HCT116 (cell line): ENCODE results near the gene SLX9. TPM values are rescaled to one million over a fixed set of nuclear protein-coding genes. Genes with fewer than 3 reads are reported as not detected.

Source experiments
- ATAC-seq: fragments of 200-7000 bp; cut with Tn5 transposase; 2 replicates; pipeline ENCODE4 v1.9.1; 2020; ENCODE audit warnings: mild to moderate bottlenecking, moderate library complexity
- BruUV-seq: library from RNA; stranded (reverse); fragments of 400-500 nt; replicated peaks from 2 replicates; lab custom pipeline; 2021; lab: Mats Ljungman, UMichigan
- CTCF ChIA-PET: fragments of 300-600 bp; sonication (Branson Sonifier 250); formaldehyde crosslinking; loops from one replicate; lab custom pipeline; 2021; ENCODE audit warnings: antibody characterized with exemption; lab: Charles Lee
- POLR2A ChIA-PET: fragments of 300-600, 350-600 bp; sonication (Branson Sonifier 250); formaldehyde crosslinking; loops from one replicate; lab custom pipeline; 2021; ENCODE audit warnings: antibody characterized with exemption; lab: Charles Lee
- RAD21 ChIA-PET, 2 experiments: fragments of 300-600 bp; sonication (Branson Sonifier 250); formaldehyde crosslinking; loops; one replicate each; lab custom pipeline; 2023; ENCODE audit warnings: low total read pairs in 2 of 2; ENCODE audit not compliant: uncharacterized antibody in 2 of 2, unreplicated experiment in 2 of 2, low non-redundant PET in 1 of 2; lab: Charles Lee
- DNase-seq: peaks from one replicate; pipeline ENCODE4 v3.0.0-alpha.2; 2010; ENCODE audit warnings: low read depth, low spot score
- H2AFZ ChIP-seq: fragments of 200-600 bp; shearing (Covaris generic), sonication (generic); 2 replicates; pipeline ENCODE4 v1.6.1; 2017; ENCODE audit warnings: low read depth, mixed run types, mixed read lengths, antibody characterized with exemption, low read length; ENCODE audit not compliant: poor library complexity, severe bottlenecking
- H3K27ac ChIP-seq: 2 replicates; pipeline ENCODE4 v1.5.1; 2012; ENCODE audit warnings: low read depth, low read length
- H3K27me3 ChIP-seq: fragments of 200-600 bp; sonication (generic); 2 replicates; pipeline ENCODE4 v1.6.1; 2016; ENCODE audit warnings: mixed run types, low read length, mixed read lengths; ENCODE audit not compliant: insufficient read depth
- H3K36me3 ChIP-seq, 2 experiments: fragments of 200-500 bp in 1 of 2; fragments of 200-600 bp in 1 of 2; sonication (Bioruptor generic) in 1 of 2; sonication (generic) in 1 of 2; 2 replicates each; pipeline versions ENCODE4 v1.5.1 to v1.6.1; 2014 to 2016; ENCODE audit warnings: low read length in 2 of 2, inconsistent platforms in 1 of 2, mixed read lengths in 1 of 2, mixed run types in 1 of 2; ENCODE audit not compliant: insufficient read depth in 2 of 2, control insufficient read depth in 1 of 2
- H3K4me1 ChIP-seq, 2 experiments: fragments of 200-600 bp in 1 of 2; sonication (generic) in 1 of 2; 2 replicates each; pipeline versions ENCODE4 v1.5.1 to v1.6.1; 2012 to 2017; ENCODE audit warnings: low read length in 2 of 2, inconsistent platforms in 1 of 2, mild to moderate bottlenecking in 1 of 2, mixed read lengths in 1 of 2, mixed run types in 1 of 2, moderate library complexity in 1 of 2; ENCODE audit not compliant: insufficient read depth in 2 of 2, control insufficient read depth in 1 of 2
- H3K4me2 ChIP-seq: fragments of 200-600 bp; sonication (generic); 2 replicates; pipeline ENCODE4 v1.6.1; 2017; ENCODE audit warnings: mixed run types, low read length, mixed read lengths
- H3K4me3 ChIP-seq, 2 experiments: fragments of 200-600 bp in 1 of 2; sonication (generic) in 1 of 2; replicated peaks in 1 of 2; 2 replicates each; pipeline ENCODE4 v1.5.1; 2011 to 2016; ENCODE audit warnings: low read length in 2 of 2, control low read depth in 1 of 2, low read depth in 1 of 2, mild to moderate bottlenecking in 1 of 2, mixed read lengths in 1 of 2, mixed run types in 1 of 2
- H3K79me2 ChIP-seq: fragments of 200-600 bp; sonication (generic); 2 replicates; pipeline ENCODE4 v1.6.1; 2017; ENCODE audit warnings: mild to moderate bottlenecking, mixed run types, low read length, moderate library complexity, mixed read lengths; ENCODE audit not compliant: insufficient read depth
- H3K9ac ChIP-seq: fragments of 200-600 bp; sonication (generic); 2 replicates; pipeline ENCODE4 v1.6.1; 2016; ENCODE audit warnings: low read length, mixed read lengths
- H3K9me2 ChIP-seq: fragments of 200-600 bp; sonication (generic), shearing (Covaris generic); 2 replicates; pipeline ENCODE4 v1.6.1; 2017; ENCODE audit warnings: mixed run types, mild to moderate bottlenecking, moderate library complexity; ENCODE audit not compliant: insufficient read depth
- H3K9me3 ChIP-seq, 2 experiments: fragments of 200-500 bp in 1 of 2; fragments of 200-600 bp in 1 of 2; sonication (Bioruptor generic) in 1 of 2; sonication (generic) in 1 of 2; 2 replicates each; pipeline ENCODE4 v1.6.1; 2014 to 2017; ENCODE audit warnings: low read length in 2 of 2, mixed read lengths in 2 of 2, inconsistent platforms in 1 of 2, low read depth in 1 of 2, mild to moderate bottlenecking in 1 of 2, mixed run types in 1 of 2, moderate library complexity in 1 of 2; ENCODE audit not compliant: control insufficient read depth in 1 of 2, insufficient read depth in 1 of 2
- H4K20me1 ChIP-seq: fragments of 200-600 bp; sonication (generic), shearing (Covaris generic); 2 replicates; pipeline ENCODE4 v1.6.1; 2017; ENCODE audit warnings: mixed run types, mild to moderate bottlenecking, moderate library complexity; ENCODE audit not compliant: insufficient read depth
- CEBPB ChIP-seq: IDR thresholded peaks from 2 replicates; pipeline ENCODE4 v1.6.1; 2012; ENCODE audit warnings: low read depth
- EZH2 ChIP-seq: fragments of 200-600 bp; sonication (generic); IDR thresholded peaks from 2 replicates; pipeline ENCODE4 v1.6.1; 2017; ENCODE audit warnings: antibody characterized with exemption, mixed run types
- FOSL1 ChIP-seq: IDR thresholded peaks from 2 replicates; pipeline ENCODE4 v1.6.1; 2012; ENCODE audit warnings: low read depth
- JUND ChIP-seq: IDR thresholded peaks from 2 replicates; pipeline ENCODE4 v1.6.1; 2012
- POLR2A ChIP-seq: IDR thresholded peaks from 2 replicates; pipeline ENCODE4 v1.7.0; 2011; ENCODE audit warnings: borderline replicate concordance; ENCODE audit not compliant: insufficient read depth, insufficient read length; ENCODE audit errors: extremely low read depth
- POLR2AphosphoS5 ChIP-seq: IDR thresholded peaks from 2 replicates; pipeline ENCODE4 v1.6.1; 2011; ENCODE audit warnings: mild to moderate bottlenecking, low read depth, low read length, moderate library complexity
- REST ChIP-seq: IDR thresholded peaks from 2 replicates; pipeline ENCODE4 v1.6.1; 2012; ENCODE audit warnings: low read depth
- SIN3A ChIP-seq: IDR thresholded peaks from 2 replicates; pipeline ENCODE4 v1.6.1; 2012; ENCODE audit warnings: low read depth
- SP1 ChIP-seq: IDR thresholded peaks from 2 replicates; pipeline ENCODE4 v1.6.1; 2012; ENCODE audit warnings: low read depth
- SRF ChIP-seq: IDR thresholded peaks from 2 replicates; pipeline ENCODE4 v1.6.1; 2012; ENCODE audit warnings: low read depth
- TCF7L2 ChIP-seq: IDR thresholded peaks from 2 replicates; pipeline ENCODE4 v1.7.0; 2011; ENCODE audit warnings: borderline replicate concordance, inconsistent platforms; ENCODE audit not compliant: insufficient read depth, insufficient read length; ENCODE audit errors: extremely low read depth
- YY1 ChIP-seq: IDR thresholded peaks from 2 replicates; pipeline ENCODE4 v1.6.1; 2011; ENCODE audit warnings: low read length, low read depth, moderate library complexity, mild to moderate bottlenecking; ENCODE audit not compliant: insufficient replicate concordance; ENCODE audit errors: extremely low read depth
- ZFX ChIP-seq: fragments of 450-650 bp; IDR thresholded peaks from 2 replicates; pipeline ENCODE4 v1.6.1; 2017
- intact Hi-C: fragments of 100-400 bp; cut with micrococcal nuclease; formaldehyde crosslinking; loops from 2 replicates; pipeline ENCODE4 v1.10.0; 2022
- total RNA-seq: library from RNA; stranded (reverse); gene quantifications from one replicate; pipeline ENCODE4 v1.2.1, GENCODE V29; 2021; ENCODE audit not compliant: unreplicated experiment
- TF ChIP-seq, protein P1 (sequence below), 3 experiments: fragments of 200-600 bp in 1 of 3; sonication (generic) in 1 of 3; IDR thresholded peaks in 2 of 3; conservative IDR thresholded peaks in 1 of 3; 2 replicates each; pipeline ENCODE4 v1.5.1; 2012 to 2017; ENCODE audit warnings: low read depth in 2 of 3, low read length in 2 of 3, antibody characterized with exemption in 1 of 3, borderline replicate concordance in 1 of 3, control low read depth in 1 of 3, mild to moderate bottlenecking in 1 of 3, mixed read lengths in 1 of 3, mixed run types in 1 of 3, moderate library complexity in 1 of 3; ENCODE audit not compliant: insufficient read depth in 1 of 3
- TF ChIP-seq, protein P2 (sequence below): IDR thresholded peaks from 2 replicates; pipeline ENCODE4 v1.6.1; 2012

The SLX9 gene
- total RNA-seq, 1 experiment from 2014 or later, result 61.9 TPM

- Histone ChIP-seq H3K9me3 (no peaks in the 10 kb centered on the region), H2AFZ (no peak overlapping the region), H3K9ac (no peak overlapping the region), H3K27me3 (no peaks in the 10 kb centered on the region), H3K4me2 (no peak overlapping the region), H3K27ac (no peak overlapping the region), H3K9me2 (no peaks in the 10 kb centered on the region), H3K4me1 (no peaks in the 10 kb centered on the region; a peak in 1 of 4 replicates), H3K4me3 (no peak overlapping the region), H3K36me3 (peaks cover 4 to 18% of the 10 kb centered on the region in 2 experiments; a peak in 3 of 4 replicates)
- ChIA-PET POLR2A (no interaction called here), RAD21 (interaction anchor here in 1 of 2 experiments (0.7 kb wide), 1 partner anchor 195 kb away, joined by 3 read pairs; no protein-coding TSS in a partner anchor)
- BruUV-seq, result no TSS peak
- no peak for DNase-seq
- TF ChIP-seq TCF7L2 (no peak), YY1 (no peak), POLR2AphosphoS5 (no peak), JUND (no peak), POLR2A (no peak), REST (no peak), FOSL1 (no peak), CEBPB (no peak), SP1 (no peak), EZH2 (no peak), ZFX (no peak), SRF (no peak), SIN3A (no peak)
- TF ChIP-seq, protein P1, sequence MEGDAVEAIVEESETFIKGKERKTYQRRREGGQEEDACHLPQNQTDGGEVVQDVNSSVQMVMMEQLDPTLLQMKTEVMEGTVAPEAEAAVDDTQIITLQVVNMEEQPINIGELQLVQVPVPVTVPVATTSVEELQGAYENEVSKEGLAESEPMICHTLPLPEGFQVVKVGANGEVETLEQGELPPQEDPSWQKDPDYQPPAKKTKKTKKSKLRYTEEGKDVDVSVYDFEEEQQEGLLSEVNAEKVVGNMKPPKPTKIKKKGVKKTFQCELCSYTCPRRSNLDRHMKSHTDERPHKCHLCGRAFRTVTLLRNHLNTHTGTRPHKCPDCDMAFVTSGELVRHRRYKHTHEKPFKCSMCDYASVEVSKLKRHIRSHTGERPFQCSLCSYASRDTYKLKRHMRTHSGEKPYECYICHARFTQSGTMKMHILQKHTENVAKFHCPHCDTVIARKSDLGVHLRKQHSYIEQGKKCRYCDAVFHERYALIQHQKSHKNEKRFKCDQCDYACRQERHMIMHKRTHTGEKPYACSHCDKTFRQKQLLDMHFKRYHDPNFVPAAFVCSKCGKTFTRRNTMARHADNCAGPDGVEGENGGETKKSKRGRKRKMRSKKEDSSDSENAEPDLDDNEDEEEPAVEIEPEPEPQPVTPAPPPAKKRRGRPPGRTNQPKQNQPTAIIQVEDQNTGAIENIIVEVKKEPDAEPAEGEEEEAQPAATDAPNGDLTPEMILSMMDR (IDR thresholded peaks at IDR 0.05 in 2 of 3, conservative IDR thresholded peaks at IDR 0.05 in 1 of 3; ENCODE audit: borderline replicate concordance in 1 of 3, insufficient read depth in 1 of 3, low read depth in 2 of 3, low read length in 2 of 3), result no peak
- TF ChIP-seq, protein P2, sequence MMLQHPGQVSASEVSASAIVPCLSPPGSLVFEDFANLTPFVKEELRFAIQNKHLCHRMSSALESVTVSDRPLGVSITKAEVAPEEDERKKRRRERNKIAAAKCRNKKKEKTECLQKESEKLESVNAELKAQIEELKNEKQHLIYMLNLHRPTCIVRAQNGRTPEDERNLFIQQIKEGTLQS, result no peak
- TF ChIP-seq, all 23 proteins: peak for 0
- intact Hi-C loops, result no loop called here
- Histone ChIP-seq H4K20me1 (no peaks in the 10 kb centered on the region), H3K79me2 (peaks cover 96% of the 10 kb centered on the region)
- CTCF ChIA-PET, result interaction anchor here (2.0 kb wide), 1 partner anchor 176 kb away, joined by 7 read pairs; no protein-coding TSS in a partner anchor
- ATAC-seq, result no peak
These were observed 12.5 kb downstream of the SLX9 start for GRCh38 chr21:44952116-44952928.
